WTC11 (cell line): ENCODE data around the gene GAL3ST2. TPM values are rescaled to one million over a fixed set of nuclear protein-coding genes. Genes with fewer than 3 reads are reported as not detected.

Source experiments
- CREM ChIP-seq: sonication (generic); formaldehyde crosslinking; IDR thresholded peaks from 2 replicates; pipeline ENCODE4 v1.8.1; 2022; ENCODE audit warnings: mild to moderate bottlenecking, missing genetic modification reagents, moderate library complexity
- E2F1 ChIP-seq: sonication (generic); formaldehyde crosslinking; IDR thresholded peaks from 2 replicates; pipeline ENCODE4 v1.8.0; 2022; ENCODE audit warnings: mild to moderate bottlenecking, missing genetic modification reagents
- ETV6 ChIP-seq: sonication (generic); formaldehyde crosslinking; IDR thresholded peaks from 2 replicates; pipeline ENCODE4 v1.8.1; 2022; ENCODE audit warnings: mild to moderate bottlenecking, missing genetic modification reagents
- NR2C2 ChIP-seq: sonication (generic); formaldehyde crosslinking; IDR thresholded peaks from 2 replicates; pipeline ENCODE4 v1.8.0; 2022; ENCODE audit warnings: mild to moderate bottlenecking, missing genetic modification reagents
- RELA ChIP-seq: sonication (generic); formaldehyde crosslinking; IDR thresholded peaks from 2 replicates; pipeline ENCODE4 v1.8.1; 2022; ENCODE audit warnings: missing genetic modification reagents, mild to moderate bottlenecking, borderline replicate concordance
- ZNF138 ChIP-seq: sonication (generic); formaldehyde crosslinking; conservative IDR thresholded peaks from 2 replicates; pipeline ENCODE4 v1.8.1; 2022; ENCODE audit warnings: mild to moderate bottlenecking, moderate library complexity, missing genetic modification reagents
- ZNF396 ChIP-seq: fragments of 250-450 bp; sonication (Bioruptor Pico); IDR thresholded peaks from 2 replicates; pipeline ENCODE4 v1.8.0; 2021; ENCODE audit warnings: mild to moderate bottlenecking, moderate library complexity, borderline replicate concordance
- ZNF423 ChIP-seq: fragments of 250-450 bp; sonication (Bioruptor Pico); IDR thresholded peaks from 2 replicates; pipeline ENCODE4 v2.1.2; 2022; ENCODE audit warnings: mild to moderate bottlenecking, moderate library complexity
- ZNF532 ChIP-seq: fragments of 250-450 bp; sonication (Bioruptor Pico); IDR thresholded peaks from 2 replicates; pipeline ENCODE4 v1.9.0; 2021; ENCODE audit warnings: mild to moderate bottlenecking, borderline replicate concordance
- ZNF671 ChIP-seq: fragments of 250-450 bp; sonication (Bioruptor Pico); IDR thresholded peaks from 2 replicates; pipeline ENCODE4 v1.8.0; 2021; ENCODE audit warnings: mild to moderate bottlenecking
- total RNA-seq: library from RNA; stranded (reverse); gene quantifications from 3 replicates; pipeline ENCODE4 v1.2.3, GENCODE V29; 2021
- TF ChIP-seq, protein P1 (sequence below): sonication (generic); formaldehyde crosslinking; IDR thresholded peaks from 2 replicates; pipeline ENCODE4 v1.8.1; 2023; ENCODE audit warnings: mild to moderate bottlenecking, missing genetic modification reagents, moderate library complexity
- TF ChIP-seq, protein P2 (sequence below): sonication (generic); formaldehyde crosslinking; IDR thresholded peaks from 2 replicates; pipeline ENCODE4 v1.8.0; 2023; ENCODE audit warnings: mild to moderate bottlenecking, missing genetic modification reagents
- TF ChIP-seq, protein P3 (sequence below): fragments of 250-450 bp; sonication (Bioruptor Pico); IDR thresholded peaks from 2 replicates; pipeline ENCODE4 v1.9.0; 2021; ENCODE audit warnings: mild to moderate bottlenecking
- TF ChIP-seq, protein P4 (sequence below): fragments of 250-450 bp; sonication (Bioruptor Pico); IDR thresholded peaks from 2 replicates; pipeline ENCODE4 v1.9.0; 2021; ENCODE audit warnings: mild to moderate bottlenecking
- TF ChIP-seq, protein P5 (sequence below): fragments of 250-450 bp; sonication (Bioruptor Pico); IDR thresholded peaks from 2 replicates; pipeline ENCODE4 v1.8.0; 2021; ENCODE audit warnings: mild to moderate bottlenecking
- TF ChIP-seq, protein P6 (sequence below): sonication (generic); formaldehyde crosslinking; IDR thresholded peaks from 2 replicates; pipeline ENCODE4 v1.8.1; 2022; ENCODE audit warnings: missing genetic modification reagents, borderline replicate concordance
- TF ChIP-seq, protein P7 (sequence below): sonication (generic); formaldehyde crosslinking; IDR thresholded peaks from 2 replicates; pipeline ENCODE4 v1.8.1; 2023; ENCODE audit warnings: mild to moderate bottlenecking, missing genetic modification reagents, borderline replicate concordance

Gene GAL3ST2
- total RNA-seq, 1 experiment from 2014 or later: 0.98 TPM

GRCh38 chr2:241734467-241735208 lies 42.0 kb upstream of the GAL3ST2 start, which contains the start of gene D2HGDH (continued):
- TF ChIP-seq ZNF532 (no peak), NR2C2 (CRISPR knock-in tag) (no peak), CREM (CRISPR knock-in tag) (no peak; the same call in 1 of the 2 replicates), RELA (0 out of 2 replicates have a peak, but pooled peaks have one; percentile 27), E2F1 (CRISPR knock-in tag) (no peak; the same call in 1 of the 2 replicates), ZNF671 (peak; percentile 60; the same call in 1 of the 2 replicates), ZNF396 (no peak), ETV6 (no peak), ZNF423 (CRISPR knock-in tag) (no peak), ZNF138 (CRISPR knock-in tag) (no peak)
- TF ChIP-seq, protein P1, sequence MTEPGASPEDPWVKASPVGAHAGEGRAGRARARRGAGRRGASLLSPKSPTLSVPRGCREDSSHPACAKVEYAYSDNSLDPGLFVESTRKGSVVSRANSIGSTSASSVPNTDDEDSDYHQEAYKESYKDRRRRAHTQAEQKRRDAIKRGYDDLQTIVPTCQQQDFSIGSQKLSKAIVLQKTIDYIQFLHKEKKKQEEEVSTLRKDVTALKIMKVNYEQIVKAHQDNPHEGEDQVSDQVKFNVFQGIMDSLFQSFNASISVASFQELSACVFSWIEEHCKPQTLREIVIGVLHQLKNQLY (CRISPR knock-in tag): no peak
- TF ChIP-seq, protein P2, sequence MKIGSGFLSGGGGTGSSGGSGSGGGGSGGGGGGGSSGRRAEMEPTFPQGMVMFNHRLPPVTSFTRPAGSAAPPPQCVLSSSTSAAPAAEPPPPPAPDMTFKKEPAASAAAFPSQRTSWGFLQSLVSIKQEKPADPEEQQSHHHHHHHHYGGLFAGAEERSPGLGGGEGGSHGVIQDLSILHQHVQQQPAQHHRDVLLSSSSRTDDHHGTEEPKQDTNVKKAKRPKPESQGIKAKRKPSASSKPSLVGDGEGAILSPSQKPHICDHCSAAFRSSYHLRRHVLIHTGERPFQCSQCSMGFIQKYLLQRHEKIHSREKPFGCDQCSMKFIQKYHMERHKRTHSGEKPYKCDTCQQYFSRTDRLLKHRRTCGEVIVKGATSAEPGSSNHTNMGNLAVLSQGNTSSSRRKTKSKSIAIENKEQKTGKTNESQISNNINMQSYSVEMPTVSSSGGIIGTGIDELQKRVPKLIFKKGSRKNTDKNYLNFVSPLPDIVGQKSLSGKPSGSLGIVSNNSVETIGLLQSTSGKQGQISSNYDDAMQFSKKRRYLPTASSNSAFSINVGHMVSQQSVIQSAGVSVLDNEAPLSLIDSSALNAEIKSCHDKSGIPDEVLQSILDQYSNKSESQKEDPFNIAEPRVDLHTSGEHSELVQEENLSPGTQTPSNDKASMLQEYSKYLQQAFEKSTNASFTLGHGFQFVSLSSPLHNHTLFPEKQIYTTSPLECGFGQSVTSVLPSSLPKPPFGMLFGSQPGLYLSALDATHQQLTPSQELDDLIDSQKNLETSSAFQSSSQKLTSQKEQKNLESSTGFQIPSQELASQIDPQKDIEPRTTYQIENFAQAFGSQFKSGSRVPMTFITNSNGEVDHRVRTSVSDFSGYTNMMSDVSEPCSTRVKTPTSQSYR (CRISPR knock-in tag): no peak
- TF ChIP-seq, protein P3, sequence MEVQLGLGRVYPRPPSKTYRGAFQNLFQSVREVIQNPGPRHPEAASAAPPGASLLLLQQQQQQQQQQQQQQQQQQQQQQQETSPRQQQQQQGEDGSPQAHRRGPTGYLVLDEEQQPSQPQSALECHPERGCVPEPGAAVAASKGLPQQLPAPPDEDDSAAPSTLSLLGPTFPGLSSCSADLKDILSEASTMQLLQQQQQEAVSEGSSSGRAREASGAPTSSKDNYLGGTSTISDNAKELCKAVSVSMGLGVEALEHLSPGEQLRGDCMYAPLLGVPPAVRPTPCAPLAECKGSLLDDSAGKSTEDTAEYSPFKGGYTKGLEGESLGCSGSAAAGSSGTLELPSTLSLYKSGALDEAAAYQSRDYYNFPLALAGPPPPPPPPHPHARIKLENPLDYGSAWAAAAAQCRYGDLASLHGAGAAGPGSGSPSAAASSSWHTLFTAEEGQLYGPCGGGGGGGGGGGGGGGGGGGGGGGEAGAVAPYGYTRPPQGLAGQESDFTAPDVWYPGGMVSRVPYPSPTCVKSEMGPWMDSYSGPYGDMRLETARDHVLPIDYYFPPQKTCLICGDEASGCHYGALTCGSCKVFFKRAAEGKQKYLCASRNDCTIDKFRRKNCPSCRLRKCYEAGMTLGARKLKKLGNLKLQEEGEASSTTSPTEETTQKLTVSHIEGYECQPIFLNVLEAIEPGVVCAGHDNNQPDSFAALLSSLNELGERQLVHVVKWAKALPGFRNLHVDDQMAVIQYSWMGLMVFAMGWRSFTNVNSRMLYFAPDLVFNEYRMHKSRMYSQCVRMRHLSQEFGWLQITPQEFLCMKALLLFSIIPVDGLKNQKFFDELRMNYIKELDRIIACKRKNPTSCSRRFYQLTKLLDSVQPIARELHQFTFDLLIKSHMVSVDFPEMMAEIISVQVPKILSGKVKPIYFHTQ (CRISPR knock-in tag): no peak
- TF ChIP-seq, protein P4, sequence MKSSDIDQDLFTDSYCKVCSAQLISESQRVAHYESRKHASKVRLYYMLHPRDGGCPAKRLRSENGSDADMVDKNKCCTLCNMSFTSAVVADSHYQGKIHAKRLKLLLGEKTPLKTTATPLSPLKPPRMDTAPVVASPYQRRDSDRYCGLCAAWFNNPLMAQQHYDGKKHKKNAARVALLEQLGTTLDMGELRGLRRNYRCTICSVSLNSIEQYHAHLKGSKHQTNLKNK: no peak
- TF ChIP-seq, protein P5, sequence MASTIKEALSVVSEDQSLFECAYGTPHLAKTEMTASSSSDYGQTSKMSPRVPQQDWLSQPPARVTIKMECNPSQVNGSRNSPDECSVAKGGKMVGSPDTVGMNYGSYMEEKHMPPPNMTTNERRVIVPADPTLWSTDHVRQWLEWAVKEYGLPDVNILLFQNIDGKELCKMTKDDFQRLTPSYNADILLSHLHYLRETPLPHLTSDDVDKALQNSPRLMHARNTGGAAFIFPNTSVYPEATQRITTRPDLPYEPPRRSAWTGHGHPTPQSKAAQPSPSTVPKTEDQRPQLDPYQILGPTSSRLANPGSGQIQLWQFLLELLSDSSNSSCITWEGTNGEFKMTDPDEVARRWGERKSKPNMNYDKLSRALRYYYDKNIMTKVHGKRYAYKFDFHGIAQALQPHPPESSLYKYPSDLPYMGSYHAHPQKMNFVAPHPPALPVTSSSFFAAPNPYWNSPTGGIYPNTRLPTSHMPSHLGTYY (CRISPR knock-in tag): no peak
- TF ChIP-seq, protein P6, sequence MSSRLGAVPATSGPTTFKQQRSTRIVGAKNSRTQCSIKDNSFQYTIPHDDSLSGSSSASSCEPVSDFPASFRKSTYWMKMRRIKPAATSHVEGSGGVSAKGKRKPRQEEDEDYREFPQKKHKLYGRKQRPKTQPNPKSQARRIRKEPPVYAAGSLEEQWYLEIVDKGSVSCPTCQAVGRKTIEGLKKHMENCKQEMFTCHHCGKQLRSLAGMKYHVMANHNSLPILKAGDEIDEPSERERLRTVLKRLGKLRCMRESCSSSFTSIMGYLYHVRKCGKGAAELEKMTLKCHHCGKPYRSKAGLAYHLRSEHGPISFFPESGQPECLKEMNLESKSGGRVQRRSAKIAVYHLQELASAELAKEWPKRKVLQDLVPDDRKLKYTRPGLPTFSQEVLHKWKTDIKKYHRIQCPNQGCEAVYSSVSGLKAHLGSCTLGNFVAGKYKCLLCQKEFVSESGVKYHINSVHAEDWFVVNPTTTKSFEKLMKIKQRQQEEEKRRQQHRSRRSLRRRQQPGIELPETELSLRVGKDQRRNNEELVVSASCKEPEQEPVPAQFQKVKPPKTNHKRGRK (CRISPR knock-in tag): no peak
- TF ChIP-seq, protein P7, sequence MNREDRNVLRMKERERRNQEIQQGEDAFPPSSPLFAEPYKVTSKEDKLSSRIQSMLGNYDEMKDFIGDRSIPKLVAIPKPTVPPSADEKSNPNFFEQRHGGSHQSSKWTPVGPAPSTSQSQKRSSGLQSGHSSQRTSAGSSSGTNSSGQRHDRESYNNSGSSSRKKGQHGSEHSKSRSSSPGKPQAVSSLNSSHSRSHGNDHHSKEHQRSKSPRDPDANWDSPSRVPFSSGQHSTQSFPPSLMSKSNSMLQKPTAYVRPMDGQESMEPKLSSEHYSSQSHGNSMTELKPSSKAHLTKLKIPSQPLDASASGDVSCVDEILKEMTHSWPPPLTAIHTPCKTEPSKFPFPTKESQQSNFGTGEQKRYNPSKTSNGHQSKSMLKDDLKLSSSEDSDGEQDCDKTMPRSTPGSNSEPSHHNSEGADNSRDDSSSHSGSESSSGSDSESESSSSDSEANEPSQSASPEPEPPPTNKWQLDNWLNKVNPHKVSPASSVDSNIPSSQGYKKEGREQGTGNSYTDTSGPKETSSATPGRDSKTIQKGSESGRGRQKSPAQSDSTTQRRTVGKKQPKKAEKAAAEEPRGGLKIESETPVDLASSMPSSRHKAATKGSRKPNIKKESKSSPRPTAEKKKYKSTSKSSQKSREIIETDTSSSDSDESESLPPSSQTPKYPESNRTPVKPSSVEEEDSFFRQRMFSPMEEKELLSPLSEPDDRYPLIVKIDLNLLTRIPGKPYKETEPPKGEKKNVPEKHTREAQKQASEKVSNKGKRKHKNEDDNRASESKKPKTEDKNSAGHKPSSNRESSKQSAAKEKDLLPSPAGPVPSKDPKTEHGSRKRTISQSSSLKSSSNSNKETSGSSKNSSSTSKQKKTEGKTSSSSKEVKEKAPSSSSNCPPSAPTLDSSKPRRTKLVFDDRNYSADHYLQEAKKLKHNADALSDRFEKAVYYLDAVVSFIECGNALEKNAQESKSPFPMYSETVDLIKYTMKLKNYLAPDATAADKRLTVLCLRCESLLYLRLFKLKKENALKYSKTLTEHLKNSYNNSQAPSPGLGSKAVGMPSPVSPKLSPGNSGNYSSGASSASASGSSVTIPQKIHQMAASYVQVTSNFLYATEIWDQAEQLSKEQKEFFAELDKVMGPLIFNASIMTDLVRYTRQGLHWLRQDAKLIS (CRISPR knock-in tag): no peak
